ENCODE results near the gene PAH.

The PAH gene

GRCh38 chr12:102950107-102950949 is 33.3 kb upstream of the PAH start:
- DNase-seq = no peak

- DNase-seq = no peak
Observed at GRCh38 chr12:102948941-102949352, 31.9 kb upstream of the PAH start.

GRCh38 chr12:102946042-102946441 is 29.0 kb upstream of the PAH start:
- DNase-seq = no peak

- no peak for DNase-seq
Observed at GRCh38 chr12:102939670-102940222, 22.7 kb upstream of the PAH start.

GRCh38 chr12:102939059-102939458 is 22.0 kb upstream of the PAH start:
- no peak for DNase-seq

GRCh38 chr12:102933168-102933567 is 16.1 kb upstream of the PAH start:
- DNase-seq = no peak

GRCh38 chr12:102927220-102927619 is 10.2 kb upstream of the PAH start:
- no peak for DNase-seq

- DNase-seq = no peak
Observed at GRCh38 chr12:102921240-102921639, 4.2 kb upstream of the PAH start.

GRCh38 chr12:102920271-102920670 is 3.2 kb upstream of the PAH start:
- no peak for DNase-seq

GRCh38 chr12:102918840-102919239 is 1.8 kb upstream of the PAH start:
- DNase-seq = no peak

- no peak for DNase-seq
Observed at GRCh38 chr12:102916252-102917025, 605 bp downstream of the PAH start.

- DNase-seq = no peak
Observed at GRCh38 chr12:102913453-102914226, 3.4 kb downstream of the PAH start.

GRCh38 chr12:102912258-102912657 is 4.8 kb downstream of the PAH start:
- DNase-seq = no peak

- no peak for DNase-seq
Observed at GRCh38 chr12:102911320-102911719, 5.7 kb downstream of the PAH start.

GRCh38 chr12:102910792-102911191 is 6.3 kb downstream of the PAH start:
- no peak for DNase-seq

GRCh38 chr12:102910137-102910536 is 6.9 kb downstream of the PAH start:
- DNase-seq = no peak

- DNase-seq = no peak
Observed at GRCh38 chr12:102907918-102908317, 9.1 kb downstream of the PAH start.

- DNase-seq = no peak
Observed at GRCh38 chr12:102905229-102905628, 11.8 kb downstream of the PAH start.

GRCh38 chr12:102903337-102904007 is 13.6 kb downstream of the PAH start:
- DNase-seq = peak; percentile 93

- no peak for DNase-seq
Observed at GRCh38 chr12:102902093-102902492, 15.0 kb downstream of the PAH start.

GRCh38 chr12:102900389-102900788 is 16.7 kb downstream of the PAH start:
- no peak for DNase-seq

GRCh38 chr12:102896067-102896466 is 21.0 kb downstream of the PAH start:
- DNase-seq = no peak

- DNase-seq = no peak
Observed at GRCh38 chr12:102891756-102892155, 25.3 kb downstream of the PAH start.

Data from NCI-H1436 treated with DMSO at 0.1 percent for 48 hours (cell line).